ENCODE measurements around the gene BSN.
"Not testable (repeated sequence)": the region's sequence is repeated elsewhere in the genome, so short reads cannot be mapped to it uniquely, and the experiment has no call there.

DNA sequence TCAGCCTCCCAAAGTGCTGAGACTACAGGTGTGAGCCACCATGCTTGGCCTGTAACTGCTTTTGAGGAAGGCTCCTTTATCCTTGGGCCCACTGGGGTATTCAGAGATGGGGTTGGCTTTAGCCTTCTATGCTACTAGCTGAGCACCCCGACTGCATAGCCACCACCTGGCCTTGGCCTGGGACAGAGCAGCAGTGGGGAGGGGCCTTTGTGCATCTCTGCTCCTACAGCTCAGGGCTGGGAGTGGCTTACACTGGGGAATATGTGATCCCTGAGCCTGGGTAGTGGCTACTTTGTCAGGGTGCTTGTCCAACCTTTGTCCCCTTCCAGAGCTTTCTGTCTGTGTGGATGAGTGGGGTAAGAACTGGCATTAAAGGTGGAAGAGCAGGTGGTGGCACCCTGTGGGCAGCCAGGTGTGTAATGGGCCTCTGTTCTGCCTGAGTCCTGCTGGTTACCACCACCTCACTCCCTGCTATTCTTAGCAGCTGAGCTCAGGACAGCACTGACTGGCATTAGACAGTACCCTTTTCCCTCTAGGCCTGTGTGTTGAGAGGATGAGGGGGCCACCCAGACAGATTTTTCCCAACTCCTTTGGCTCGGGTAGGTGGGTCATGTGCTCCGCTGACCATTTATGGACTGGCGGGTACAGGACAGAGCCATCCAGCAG is 141.2 kb downstream of the BSN start:
- not testable (repeated sequence) for TF ChIP-seq CTCF, EP300, POLR2AphosphoS5, POLR2A (IDR thresholded peaks at IDR 0.05)
